Mesothelial cell of epicardium (in vitro differentiated cells): ENCODE data around the gene CSTPP1. TPM values are rescaled to one million over a fixed set of nuclear protein-coding genes. Genes with fewer than 3 reads are reported as not detected.

ENCODE experiments used
- DNase-seq, 2 experiments: peaks; one replicate each; pipeline ENCODE4 v3.0.0; 2021; ENCODE audit warnings: low spot score in 2 of 2; ENCODE audit not compliant: unreplicated experiment in 2 of 2
- H3K27ac Mint-ChIP-seq: 2 replicates; pipeline ENCODE4 v1.8.0; 2021; ENCODE audit warnings: mixed read lengths
- H3K27me3 Mint-ChIP-seq: 2 replicates; pipeline ENCODE4 v1.8.0; 2021; ENCODE audit warnings: low read depth, mixed read lengths
- H3K36me3 Mint-ChIP-seq: 2 replicates; pipeline ENCODE4 v1.8.0; 2021; ENCODE audit warnings: mixed read lengths
- H3K4me1 Mint-ChIP-seq: 2 replicates; pipeline ENCODE4 v1.8.0; 2021; ENCODE audit warnings: mixed read lengths
- H3K4me3 Mint-ChIP-seq: 2 replicates; pipeline ENCODE4 v1.8.0; 2021; ENCODE audit warnings: mild to moderate bottlenecking, moderate library complexity, mixed read lengths
- H3K9me3 Mint-ChIP-seq: 2 replicates; pipeline ENCODE4 v1.8.0; 2021; ENCODE audit warnings: mixed read lengths
- CTCF ChIP-seq: fragments of 200-600 bp; sonication (generic); IDR thresholded peaks from one replicate; pipeline ENCODE4 v1.5.0; 2021; ENCODE audit warnings: antibody characterized with exemption; ENCODE audit not compliant: unreplicated experiment
- total RNA-seq: library from RNA; stranded (reverse); gene quantifications from 3 replicates; pipeline ENCODE4 v1.2.1, GENCODE V29; 2021

Gene CSTPP1
- total RNA-seq, 1 donor from 2014 or later = 44.0 TPM

GRCh38 chr11:47158242-47158641 lies 221.7 kb downstream of the CSTPP1 start:
- DNase-seq = no peak
- H3K4me1 Mint-ChIP-seq = peaks cover 6% of the 10 kb centered on the region
- TF ChIP-seq CTCF = no peak
- no peak overlapping the region for H3K27ac Mint-ChIP-seq
- no peaks in the 10 kb centered on the region for H3K27me3 Mint-ChIP-seq
- H3K36me3 Mint-ChIP-seq = no peaks in the 10 kb centered on the region
- no peaks in the 10 kb centered on the region for H3K9me3 Mint-ChIP-seq
- H3K4me3 Mint-ChIP-seq = no peak overlapping the region

GRCh38 chr11:47160753-47161133 lies 224.2 kb downstream of the CSTPP1 start:
- H3K4me1 Mint-ChIP-seq = peaks cover 5% of the 10 kb centered on the region
- TF ChIP-seq CTCF = no peak
- H3K9me3 Mint-ChIP-seq = no peaks in the 10 kb centered on the region
- H3K27me3 Mint-ChIP-seq = no peaks in the 10 kb centered on the region
- H3K36me3 Mint-ChIP-seq = no peaks in the 10 kb centered on the region
- H3K27ac Mint-ChIP-seq = no peak overlapping the region
- no peak overlapping the region for H3K4me3 Mint-ChIP-seq
- DNase-seq = no peak

- Mint-ChIP-seq H3K27ac (no peak overlapping the region), H3K36me3 (no peaks in the 10 kb centered on the region), H3K4me1 (peaks cover 5% of the 10 kb centered on the region), H3K27me3 (no peaks in the 10 kb centered on the region), H3K4me3 (no peak overlapping the region), H3K9me3 (no peaks in the 10 kb centered on the region)
- TF ChIP-seq CTCF = peak; percentile 52
- DNase-seq = peak in 1 of 2 experiments; percentile 70
Measured at GRCh38 chr11:47161134-47161854, 224.7 kb downstream of the CSTPP1 start.

GRCh38 chr11:47161890-47162289 lies 225.3 kb downstream of the CSTPP1 start:
- Mint-ChIP-seq H3K4me1 (no peaks in the 10 kb centered on the region), H3K36me3 (no peaks in the 10 kb centered on the region), H3K9me3 (no peaks in the 10 kb centered on the region), H3K4me3 (no peak overlapping the region), H3K27ac (no peak overlapping the region), H3K27me3 (no peaks in the 10 kb centered on the region)
- DNase-seq = no peak
- TF ChIP-seq CTCF = no peak

- no peak for DNase-seq
- no peak overlapping the region for H3K27ac Mint-ChIP-seq
- no peak overlapping the region for H3K4me3 Mint-ChIP-seq
Measured at GRCh38 chr11:47162426-47162825, 225.9 kb downstream of the CSTPP1 start.

More at GRCh38 chr11:47162426-47162825, 225.9 kb downstream of the CSTPP1 start:
- no peaks in the 10 kb centered on the region for H3K27me3 Mint-ChIP-seq
- no peaks in the 10 kb centered on the region for H3K4me1 Mint-ChIP-seq
- H3K9me3 Mint-ChIP-seq = no peaks in the 10 kb centered on the region
- TF ChIP-seq CTCF = no peak
- H3K36me3 Mint-ChIP-seq = no peaks in the 10 kb centered on the region
